Fibroblast of villous mesenchyme (primary cell): ENCODE results near the gene POT1. TPM values are rescaled to one million over a fixed set of nuclear protein-coding genes. Genes with fewer than 3 reads are reported as not detected.

Experiments
- DNase-seq: peaks from one replicate; pipeline ENCODE4 v3.0.0-alpha.2; 2010; ENCODE audit warnings: low read depth
- H3K4me3 ChIP-seq: 2 replicates; pipeline ENCODE4 v1.5.1; 2011; ENCODE audit warnings: low read depth, mild to moderate bottlenecking, low read length
- total RNA-seq: library from RNA; depleted of rRNA; stranded (reverse); fragments of >200 nt; gene quantifications from 2 replicates; pipeline ENCODE4 v1.2.3, GENCODE V29; 2012
- TF ChIP-seq, protein P1 (sequence below): IDR thresholded peaks from 2 replicates; pipeline ENCODE4 v1.5.1; 2012; ENCODE audit warnings: low read depth, mild to moderate bottlenecking, low read length; ENCODE audit not compliant: insufficient read depth

The POT1 gene
- total RNA-seq, 1 donor = 36.7 TPM

DNA sequence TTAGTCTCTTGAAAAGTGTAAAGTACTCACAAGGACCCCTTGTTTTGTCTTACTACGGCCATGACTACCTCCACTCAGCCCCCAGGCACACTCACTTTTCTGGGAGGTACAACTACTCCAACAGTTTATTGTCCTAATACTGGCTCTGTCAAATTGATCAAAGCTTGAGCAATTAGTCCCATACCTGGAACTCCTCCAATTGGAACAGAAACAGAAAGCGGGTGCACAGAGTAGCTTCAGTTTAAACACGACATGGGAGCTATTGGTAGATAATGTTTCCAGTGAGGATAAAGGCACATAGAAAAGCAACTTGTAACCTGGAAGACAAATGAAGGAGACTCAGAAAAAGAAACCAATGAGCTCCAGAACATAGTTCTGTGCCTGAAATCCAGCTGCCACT is 156.3 kb downstream of the POT1 start:
- TF ChIP-seq, protein P1, sequence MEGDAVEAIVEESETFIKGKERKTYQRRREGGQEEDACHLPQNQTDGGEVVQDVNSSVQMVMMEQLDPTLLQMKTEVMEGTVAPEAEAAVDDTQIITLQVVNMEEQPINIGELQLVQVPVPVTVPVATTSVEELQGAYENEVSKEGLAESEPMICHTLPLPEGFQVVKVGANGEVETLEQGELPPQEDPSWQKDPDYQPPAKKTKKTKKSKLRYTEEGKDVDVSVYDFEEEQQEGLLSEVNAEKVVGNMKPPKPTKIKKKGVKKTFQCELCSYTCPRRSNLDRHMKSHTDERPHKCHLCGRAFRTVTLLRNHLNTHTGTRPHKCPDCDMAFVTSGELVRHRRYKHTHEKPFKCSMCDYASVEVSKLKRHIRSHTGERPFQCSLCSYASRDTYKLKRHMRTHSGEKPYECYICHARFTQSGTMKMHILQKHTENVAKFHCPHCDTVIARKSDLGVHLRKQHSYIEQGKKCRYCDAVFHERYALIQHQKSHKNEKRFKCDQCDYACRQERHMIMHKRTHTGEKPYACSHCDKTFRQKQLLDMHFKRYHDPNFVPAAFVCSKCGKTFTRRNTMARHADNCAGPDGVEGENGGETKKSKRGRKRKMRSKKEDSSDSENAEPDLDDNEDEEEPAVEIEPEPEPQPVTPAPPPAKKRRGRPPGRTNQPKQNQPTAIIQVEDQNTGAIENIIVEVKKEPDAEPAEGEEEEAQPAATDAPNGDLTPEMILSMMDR = no peak
- DNase-seq = no peak
- H3K4me3 ChIP-seq = no peak overlapping the region

Other genes with a start within 250 kb of the POT1 start
- 5.6 and 8.7 TPM in 2 replicates for gene GPR37, start 164.0 kb downstream of the POT1 start, total RNA-seq